ENCODE results near the gene SUV39H2.

Gene SUV39H2

DNA sequence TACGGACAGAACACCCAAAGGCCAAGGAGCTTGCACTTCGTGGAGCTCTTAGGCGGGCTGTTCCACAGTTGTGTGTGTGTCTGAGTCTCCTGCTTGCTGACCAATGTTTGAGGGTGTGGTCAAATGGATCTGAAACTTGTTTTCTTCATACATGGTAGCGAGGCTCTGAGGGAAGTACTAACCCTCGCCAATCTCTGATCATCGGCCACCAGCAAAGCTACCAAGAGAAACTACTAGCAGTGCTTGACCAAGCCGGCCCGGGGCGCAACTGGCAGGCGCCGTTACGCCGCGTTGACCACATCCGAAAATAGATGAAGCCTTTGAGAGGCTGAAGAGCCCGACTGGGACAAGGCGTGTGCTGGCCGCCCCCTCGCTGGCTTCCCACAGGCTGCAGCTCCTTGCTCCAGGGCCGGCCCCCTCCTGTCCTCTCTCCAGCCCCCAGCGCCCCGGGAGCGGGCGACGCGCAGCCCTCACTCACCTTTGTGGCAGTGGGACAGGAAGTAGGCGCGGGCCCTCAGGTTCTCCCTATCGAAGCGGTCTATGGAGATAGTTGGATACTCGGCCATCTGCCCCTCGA, 74.8 kb downstream of the SUV39H2 start:
- TF ChIP-seq, protein P1, sequence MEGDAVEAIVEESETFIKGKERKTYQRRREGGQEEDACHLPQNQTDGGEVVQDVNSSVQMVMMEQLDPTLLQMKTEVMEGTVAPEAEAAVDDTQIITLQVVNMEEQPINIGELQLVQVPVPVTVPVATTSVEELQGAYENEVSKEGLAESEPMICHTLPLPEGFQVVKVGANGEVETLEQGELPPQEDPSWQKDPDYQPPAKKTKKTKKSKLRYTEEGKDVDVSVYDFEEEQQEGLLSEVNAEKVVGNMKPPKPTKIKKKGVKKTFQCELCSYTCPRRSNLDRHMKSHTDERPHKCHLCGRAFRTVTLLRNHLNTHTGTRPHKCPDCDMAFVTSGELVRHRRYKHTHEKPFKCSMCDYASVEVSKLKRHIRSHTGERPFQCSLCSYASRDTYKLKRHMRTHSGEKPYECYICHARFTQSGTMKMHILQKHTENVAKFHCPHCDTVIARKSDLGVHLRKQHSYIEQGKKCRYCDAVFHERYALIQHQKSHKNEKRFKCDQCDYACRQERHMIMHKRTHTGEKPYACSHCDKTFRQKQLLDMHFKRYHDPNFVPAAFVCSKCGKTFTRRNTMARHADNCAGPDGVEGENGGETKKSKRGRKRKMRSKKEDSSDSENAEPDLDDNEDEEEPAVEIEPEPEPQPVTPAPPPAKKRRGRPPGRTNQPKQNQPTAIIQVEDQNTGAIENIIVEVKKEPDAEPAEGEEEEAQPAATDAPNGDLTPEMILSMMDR (conservative IDR thresholded peaks at IDR 0.05; ENCODE audit: low read depth, low read length): peak; percentile 19
- peak; percentile 10 for DNase-seq (ENCODE audit: low read depth)

More for the DNA sequence above, 74.8 kb downstream of the SUV39H2 start:
- H3K4me3 ChIP-seq (ENCODE audit: low read length): peak overlapping the region; percentile 84
